ENCODE data around the gene CORO1C. TPM values are rescaled to one million over a fixed set of nuclear protein-coding genes. Genes with fewer than 3 reads are reported as not detected.

The CORO1C gene
- total and polyA plus RNA-seq, 9 of the 15 experiments (the other 6 are each of a cell fraction or from before 2014, with no cell fraction given) = 55.2 to 280 (median 150) TPM

- TF ChIP-seq ZNF609 (CRISPR knock-in tag; IDR thresholded peaks at IDR 0.05; ENCODE audit: borderline replicate concordance) = no peak
- peak; percentile 37; the same call in 1 of the 2 replicates for TF ChIP-seq TCF3 (CRISPR knock-in tag; IDR thresholded peaks at IDR 0.05)
- TF ChIP-seq HDAC3 (IDR thresholded peaks at IDR 0.05; ENCODE audit: borderline replicate concordance, partially characterized antibody) = peak; percentile 33
- no peak for TF ChIP-seq JUN (IDR thresholded peaks at IDR 0.05; ENCODE audit: borderline replicate concordance, low read depth, low read length)
- no peak for TF ChIP-seq JUN (CRISPR knock-in tag; IDR thresholded peaks at IDR 0.05; ENCODE audit: borderline replicate concordance)
- no peak for TF ChIP-seq ZNF175 (CRISPR knock-in tag; IDR thresholded peaks at IDR 0.05; ENCODE audit: low read depth)
- TF ChIP-seq POLR2B (IDR thresholded peaks at IDR 0.05; ENCODE audit: low read depth, partially characterized antibody) = peak; percentile 24
- no peak for TF ChIP-seq NR4A1 (CRISPR knock-in tag; IDR thresholded peaks at IDR 0.05)
- TF ChIP-seq NR4A1 (tag; IDR thresholded peaks at IDR 0.05) = 0 out of 2 replicates have a peak, but pooled peaks have one; percentile 35
- no peak for TF ChIP-seq HLTF (IDR thresholded peaks at IDR 0.05)
- peak; percentile 42 for TF ChIP-seq ZFX (CRISPR knock-in tag; IDR thresholded peaks at IDR 0.05)
- peak; percentile 29; the same call in 1 of the 2 replicates for TF ChIP-seq MAFF (IDR thresholded peaks at IDR 0.05; ENCODE audit: low read length)
- no peak for TF ChIP-seq RB1 (IDR thresholded peaks at IDR 0.05; ENCODE audit: low read depth)
- TF ChIP-seq, protein P1, sequence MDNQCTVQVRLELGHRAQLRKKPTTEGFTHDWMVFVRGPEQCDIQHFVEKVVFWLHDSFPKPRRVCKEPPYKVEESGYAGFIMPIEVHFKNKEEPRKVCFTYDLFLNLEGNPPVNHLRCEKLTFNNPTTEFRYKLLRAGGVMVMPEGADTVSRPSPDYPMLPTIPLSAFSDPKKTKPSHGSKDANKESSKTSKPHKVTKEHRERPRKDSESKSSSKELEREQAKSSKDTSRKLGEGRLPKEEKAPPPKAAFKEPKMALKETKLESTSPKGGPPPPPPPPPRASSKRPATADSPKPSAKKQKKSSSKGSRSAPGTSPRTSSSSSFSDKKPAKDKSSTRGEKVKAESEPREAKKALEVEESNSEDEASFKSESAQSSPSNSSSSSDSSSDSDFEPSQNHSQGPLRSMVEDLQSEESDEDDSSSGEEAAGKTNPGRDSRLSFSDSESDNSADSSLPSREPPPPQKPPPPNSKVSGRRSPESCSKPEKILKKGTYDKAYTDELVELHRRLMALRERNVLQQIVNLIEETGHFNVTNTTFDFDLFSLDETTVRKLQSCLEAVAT (IDR thresholded peaks at IDR 0.05) = peak; percentile 1 to 62; a peak in 1 of 4 replicates
- TF ChIP-seq PHF21A (IDR thresholded peaks at IDR 0.05; ENCODE audit: borderline replicate concordance, low read depth) = no peak
- TF ChIP-seq, protein P2, sequence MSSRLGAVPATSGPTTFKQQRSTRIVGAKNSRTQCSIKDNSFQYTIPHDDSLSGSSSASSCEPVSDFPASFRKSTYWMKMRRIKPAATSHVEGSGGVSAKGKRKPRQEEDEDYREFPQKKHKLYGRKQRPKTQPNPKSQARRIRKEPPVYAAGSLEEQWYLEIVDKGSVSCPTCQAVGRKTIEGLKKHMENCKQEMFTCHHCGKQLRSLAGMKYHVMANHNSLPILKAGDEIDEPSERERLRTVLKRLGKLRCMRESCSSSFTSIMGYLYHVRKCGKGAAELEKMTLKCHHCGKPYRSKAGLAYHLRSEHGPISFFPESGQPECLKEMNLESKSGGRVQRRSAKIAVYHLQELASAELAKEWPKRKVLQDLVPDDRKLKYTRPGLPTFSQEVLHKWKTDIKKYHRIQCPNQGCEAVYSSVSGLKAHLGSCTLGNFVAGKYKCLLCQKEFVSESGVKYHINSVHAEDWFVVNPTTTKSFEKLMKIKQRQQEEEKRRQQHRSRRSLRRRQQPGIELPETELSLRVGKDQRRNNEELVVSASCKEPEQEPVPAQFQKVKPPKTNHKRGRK (tag; IDR thresholded peaks at IDR 0.05) = no peak
- TF ChIP-seq ZNF444 (CRISPR knock-in tag; IDR thresholded peaks at IDR 0.05) = no peak
- TF ChIP-seq, protein P3, sequence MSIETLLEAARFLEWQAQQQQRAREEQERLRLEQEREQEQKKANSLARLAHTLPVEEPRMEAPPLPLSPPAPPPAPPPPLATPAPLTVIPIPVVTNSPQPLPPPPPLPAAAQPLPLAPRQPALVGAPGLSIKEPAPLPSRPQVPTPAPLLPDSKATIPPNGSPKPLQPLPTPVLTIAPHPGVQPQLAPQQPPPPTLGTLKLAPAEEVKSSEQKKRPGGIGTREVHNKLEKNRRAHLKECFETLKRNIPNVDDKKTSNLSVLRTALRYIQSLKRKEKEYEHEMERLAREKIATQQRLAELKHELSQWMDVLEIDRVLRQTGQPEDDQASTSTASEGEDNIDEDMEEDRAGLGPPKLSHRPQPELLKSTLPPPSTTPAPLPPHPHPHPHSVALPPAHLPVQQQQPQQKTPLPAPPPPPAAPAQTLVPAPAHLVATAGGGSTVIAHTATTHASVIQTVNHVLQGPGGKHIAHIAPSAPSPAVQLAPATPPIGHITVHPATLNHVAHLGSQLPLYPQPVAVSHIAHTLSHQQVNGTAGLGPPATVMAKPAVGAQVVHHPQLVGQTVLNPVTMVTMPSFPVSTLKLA (conservative IDR thresholded peaks at IDR 0.05) = peak in 1 of 2 experiments; percentile 51; a peak in 1 of 4 replicates
- peak; percentile 41 for TF ChIP-seq CBFA2T2 (conservative IDR thresholded peaks at IDR 0.05)
These were observed 1.5 kb downstream of the CORO1C start (continued) for GRCh38 chr12:108729612-108730364.
